Skeletal muscle cell (primary cell): ENCODE data around the gene XYLT1.
A peak's percentile ranks its signal among the peaks of the same experiment; 100 is the strongest.
"Not testable (repeated sequence)": the region's sequence is repeated elsewhere in the genome, so short reads cannot be mapped to it uniquely, and the experiment has no call there.

Experiments used
- DNase-seq: peaks from one replicate; pipeline ENCODE4 v3.0.0-alpha.2; 2010; ENCODE audit warnings: low read depth
- H3K4me3 ChIP-seq: 2 replicates; pipeline ENCODE4 v1.5.1; 2011; ENCODE audit warnings: low read depth, mild to moderate bottlenecking, control low read depth, low read length, moderate library complexity

XYLT1 gene

DNA sequence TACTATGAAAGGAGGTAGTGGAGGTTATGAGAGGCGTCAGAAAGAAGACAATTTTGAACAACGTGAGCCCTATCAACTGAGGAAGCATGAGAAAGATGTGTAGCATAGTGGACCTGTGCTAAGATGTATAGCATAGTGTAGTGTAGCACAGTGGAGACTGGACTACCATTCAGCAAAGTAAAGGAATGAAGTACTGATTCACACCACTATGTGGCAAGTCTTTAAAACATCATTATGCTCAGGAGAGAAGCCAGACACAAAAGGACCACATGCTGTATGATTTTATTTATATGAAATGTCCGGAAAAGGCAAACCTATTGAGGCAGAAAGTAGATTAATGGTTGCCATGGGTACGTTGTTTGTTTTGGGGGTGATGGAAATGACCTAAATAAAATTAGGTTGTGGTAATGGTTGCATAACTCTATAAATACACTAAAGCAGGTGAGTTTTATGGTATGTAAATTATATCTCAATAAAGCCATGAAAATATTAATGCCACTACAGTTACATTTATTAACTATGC is 20.4 kb upstream of the XYLT1 start:
- no peak for DNase-seq
- no peak overlapping the region for H3K4me3 ChIP-seq

DNA sequence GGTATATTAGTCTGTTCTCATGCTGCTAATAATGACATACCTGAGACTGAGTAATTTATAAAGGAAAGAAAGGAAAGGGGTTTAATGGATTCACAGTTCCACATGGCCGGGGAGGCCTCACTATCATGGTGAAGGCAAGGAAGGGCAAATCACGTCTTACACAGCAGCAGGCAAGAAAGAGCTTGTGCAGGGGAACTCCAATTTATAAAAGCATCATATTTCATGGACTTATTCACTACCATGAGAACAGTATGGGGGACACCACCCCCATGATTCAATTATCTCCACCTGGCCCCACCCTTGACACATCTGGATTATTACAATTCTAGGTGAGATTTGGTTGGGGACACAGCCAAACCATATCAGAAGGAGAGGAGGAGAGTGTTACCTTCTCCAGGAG is 17.7 kb upstream of the XYLT1 start:
- DNase-seq, result no peak
- no peak overlapping the region for H3K4me3 ChIP-seq

DNA sequence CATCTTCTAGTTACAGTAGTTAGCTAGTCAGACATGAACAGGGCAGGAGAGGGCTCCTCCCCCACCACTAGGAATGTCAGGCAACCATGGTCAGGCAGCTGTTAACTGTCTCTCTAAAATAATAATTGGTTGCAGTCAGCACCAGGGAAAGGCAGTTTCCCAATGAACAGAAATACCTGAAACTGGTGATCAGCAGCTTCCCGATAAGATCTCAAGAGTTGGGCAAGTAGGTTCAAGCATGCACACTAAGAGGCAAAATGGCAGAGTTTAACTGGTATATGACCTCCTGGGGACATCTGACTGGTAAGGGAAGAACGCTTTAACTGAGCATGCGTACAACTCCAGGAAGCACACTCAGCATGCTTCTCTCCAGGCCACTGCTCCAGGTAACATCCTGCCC is 12.6 kb upstream of the XYLT1 start:
- no peak overlapping the region for H3K4me3 ChIP-seq
- no peak for DNase-seq

DNA sequence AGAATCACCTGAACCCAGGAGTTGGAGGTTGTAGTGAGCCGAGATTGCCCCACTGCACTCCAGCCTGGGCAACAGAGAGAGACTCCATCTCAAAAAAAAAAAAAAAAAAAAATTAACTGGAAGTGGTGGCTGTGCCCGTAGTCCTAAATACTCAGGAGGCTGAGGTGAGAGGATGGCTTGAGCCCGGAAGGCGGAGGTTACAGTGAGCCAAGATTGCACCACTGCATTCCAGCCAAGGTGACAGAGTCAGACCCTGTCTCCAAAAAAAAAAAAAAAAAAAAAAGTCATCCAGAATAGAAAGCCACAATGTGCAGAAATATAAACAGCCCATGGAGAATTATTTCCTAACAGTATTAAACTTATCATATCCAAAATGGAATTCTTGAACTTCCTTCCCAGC is 11.6 kb upstream of the XYLT1 start:
- not testable (repeated sequence) for H3K4me3 ChIP-seq, DNase-seq

DNA sequence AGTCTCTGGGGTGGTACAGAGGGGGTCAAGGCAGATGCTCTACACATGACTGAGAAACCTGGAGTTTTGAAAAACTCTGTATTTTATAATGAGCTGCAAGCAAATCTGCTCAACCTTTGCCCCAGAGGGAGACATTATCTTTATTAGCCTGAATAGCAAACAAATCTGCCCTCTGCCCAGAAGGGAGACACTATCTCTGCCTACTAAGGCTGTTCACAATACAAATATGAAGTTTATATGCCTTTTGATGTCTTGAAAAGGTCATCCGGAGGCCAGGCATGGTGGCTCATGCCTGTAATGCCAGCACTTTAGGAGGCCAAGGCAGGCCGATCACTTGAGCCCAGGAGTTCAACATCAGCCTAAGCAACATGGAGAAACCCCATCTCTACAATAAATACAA is 11.0 kb upstream of the XYLT1 start:
- DNase-seq, result no peak
- no peak overlapping the region for H3K4me3 ChIP-seq

DNA sequence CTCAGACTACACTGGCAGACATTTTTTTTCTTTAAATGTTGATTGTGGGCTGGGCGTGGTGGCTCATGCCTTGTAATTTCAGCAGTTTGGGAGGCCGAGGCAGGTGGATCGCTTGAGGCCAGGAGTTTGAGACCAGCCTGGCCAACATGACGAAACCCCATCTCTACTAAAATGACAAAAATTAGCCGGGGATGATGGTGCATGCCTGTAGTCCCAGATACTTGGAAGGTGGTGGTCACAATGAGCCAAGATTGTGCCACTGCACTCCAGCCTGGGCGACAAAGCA is 6.4 kb upstream of the XYLT1 start:
- DNase-seq, H3K4me3 ChIP-seq: not testable (repeated sequence)

DNA sequence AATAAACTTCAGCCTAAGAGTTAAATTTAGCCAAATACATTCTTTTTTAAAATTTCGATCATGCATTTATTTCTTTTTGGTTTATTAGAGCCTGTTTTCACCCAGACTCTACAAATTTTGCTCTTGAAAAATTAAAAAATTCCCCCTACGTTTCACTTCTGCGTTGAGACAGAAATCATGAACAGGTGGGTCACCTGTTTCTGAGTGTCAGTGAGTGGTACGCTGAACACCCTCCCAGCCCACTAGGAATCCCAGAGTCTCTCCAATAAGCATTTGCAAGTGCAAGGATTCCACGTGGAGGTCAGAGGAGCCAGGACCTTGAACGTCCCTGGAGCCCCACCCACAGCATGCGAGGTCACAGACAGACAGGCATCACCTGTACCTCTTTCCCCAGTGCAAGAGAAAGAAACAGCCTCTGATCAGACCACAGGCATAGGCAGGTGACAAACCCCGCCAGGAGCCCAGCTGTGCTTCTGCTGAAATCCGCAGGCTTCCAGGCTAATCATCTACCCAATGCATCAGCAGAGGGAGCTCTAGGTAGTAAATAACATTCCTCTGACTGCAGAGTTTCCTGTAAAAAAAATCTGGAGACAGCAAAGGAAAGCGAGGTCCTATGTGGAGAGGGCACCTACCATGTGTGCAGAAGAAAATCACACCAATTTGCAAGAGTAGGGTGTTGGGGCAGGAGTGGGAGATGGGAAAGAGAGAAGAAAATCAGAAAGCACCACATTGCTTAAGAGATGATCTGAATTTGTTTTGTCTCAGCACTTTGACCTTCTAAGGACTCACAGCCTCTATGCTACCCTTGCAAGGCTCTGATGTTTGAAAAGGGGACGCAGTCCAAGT is 5.9 kb upstream of the XYLT1 start:
- H3K4me3 ChIP-seq, result no peak overlapping the region
- DNase-seq, result no peak

DNA sequence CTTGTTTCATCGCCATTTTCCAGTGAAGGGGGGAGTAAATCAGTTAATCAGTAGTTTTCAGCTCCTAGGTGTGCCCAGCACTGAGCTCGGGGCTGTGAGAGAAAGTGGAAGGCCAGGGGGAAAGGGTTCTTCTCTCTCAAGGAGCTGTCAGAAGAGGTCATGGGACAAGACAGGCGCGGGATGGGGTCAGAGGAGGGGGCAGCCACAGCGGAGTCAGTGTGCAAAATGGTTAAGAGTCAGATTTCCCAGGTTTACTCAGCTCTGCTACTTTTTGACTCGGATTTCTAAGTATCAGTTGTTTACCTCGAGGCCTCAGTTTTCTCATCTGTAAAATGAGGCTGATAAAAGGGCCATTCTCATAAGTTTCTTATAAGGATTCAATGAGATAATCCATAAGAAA is 4.3 kb upstream of the XYLT1 start:
- DNase-seq, result no peak
- H3K4me3 ChIP-seq, result no peak overlapping the region

DNA sequence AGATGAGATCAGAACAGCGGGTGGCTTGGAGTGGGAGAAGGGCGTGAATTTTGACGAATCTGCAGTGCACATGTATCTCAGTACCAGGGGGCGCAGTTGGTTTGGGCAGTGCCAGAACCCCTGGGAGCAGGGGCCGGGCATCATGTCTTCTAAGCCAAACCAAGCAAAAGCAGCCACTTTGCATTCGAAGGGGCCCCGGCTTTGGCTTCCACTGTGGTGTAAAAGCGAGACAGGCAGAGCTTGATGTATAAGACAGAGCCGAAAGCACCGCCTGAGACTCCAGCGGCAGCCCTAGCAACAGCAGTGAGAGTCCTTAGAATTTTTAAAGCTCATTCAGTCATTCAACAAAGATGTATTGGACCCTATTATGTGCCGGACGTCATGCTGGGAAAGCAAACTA is 3.8 kb upstream of the XYLT1 start:
- DNase-seq, result no peak
- no peak overlapping the region for H3K4me3 ChIP-seq

DNA sequence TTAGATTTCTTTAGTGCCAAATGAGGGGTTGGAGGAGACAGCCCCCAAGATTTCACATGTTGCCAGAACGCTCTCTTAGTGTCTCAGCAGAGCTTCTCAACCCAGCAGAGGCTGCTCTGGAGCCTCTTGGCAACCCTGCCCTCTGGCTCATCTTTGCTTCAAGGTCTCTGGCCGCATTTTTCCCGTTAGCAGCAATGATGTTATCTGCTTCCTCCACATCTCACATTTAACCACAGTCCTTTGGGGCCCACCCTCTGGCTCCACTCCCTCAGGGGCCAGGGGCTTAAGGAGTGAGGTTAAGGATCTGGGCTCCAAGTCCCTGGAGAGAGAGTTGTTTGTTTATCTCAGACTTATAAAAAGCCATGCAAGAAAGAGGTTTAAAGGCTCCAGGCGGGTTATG is 3.3 kb upstream of the XYLT1 start:
- H3K4me3 ChIP-seq, result no peak overlapping the region
- DNase-seq, result no peak

DNA sequence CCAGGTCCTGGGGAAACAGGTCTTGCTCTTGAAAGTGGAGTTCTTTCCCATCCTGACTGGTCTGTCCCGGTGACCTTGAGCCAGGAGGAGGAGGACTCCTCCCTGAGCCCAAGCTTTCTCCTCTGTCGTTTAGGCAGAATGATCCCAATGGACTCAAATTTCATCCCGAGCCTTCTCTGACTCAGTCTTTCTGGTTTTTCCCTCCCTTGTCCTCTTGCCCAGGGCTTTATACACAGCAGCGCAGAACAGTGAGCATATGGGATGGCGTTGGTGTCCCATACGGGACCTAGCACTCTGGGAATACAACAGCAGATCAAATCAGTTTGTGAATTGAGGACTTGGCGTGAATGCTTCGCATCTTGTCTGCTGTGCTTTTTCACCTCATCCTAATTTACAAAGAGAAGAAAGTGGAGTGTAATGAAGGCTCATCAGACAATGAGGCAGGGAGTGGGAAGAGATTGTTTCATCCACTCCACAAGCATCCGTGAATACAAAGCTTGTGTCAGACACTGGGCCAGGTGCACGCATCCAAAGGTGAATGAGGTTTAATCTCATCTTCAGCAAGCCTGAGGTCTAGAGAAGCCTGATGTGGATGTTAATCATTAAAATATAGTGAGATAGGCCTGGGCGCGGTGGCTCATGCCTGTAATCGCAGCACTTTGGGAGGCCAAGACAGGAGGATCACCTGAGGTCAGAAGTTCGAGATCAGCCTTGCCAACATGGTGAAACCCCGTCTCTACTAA is 1.1 kb upstream of the XYLT1 start:
- no peak for DNase-seq
- peak overlapping the region; percentile 91 for H3K4me3 ChIP-seq

DNA sequence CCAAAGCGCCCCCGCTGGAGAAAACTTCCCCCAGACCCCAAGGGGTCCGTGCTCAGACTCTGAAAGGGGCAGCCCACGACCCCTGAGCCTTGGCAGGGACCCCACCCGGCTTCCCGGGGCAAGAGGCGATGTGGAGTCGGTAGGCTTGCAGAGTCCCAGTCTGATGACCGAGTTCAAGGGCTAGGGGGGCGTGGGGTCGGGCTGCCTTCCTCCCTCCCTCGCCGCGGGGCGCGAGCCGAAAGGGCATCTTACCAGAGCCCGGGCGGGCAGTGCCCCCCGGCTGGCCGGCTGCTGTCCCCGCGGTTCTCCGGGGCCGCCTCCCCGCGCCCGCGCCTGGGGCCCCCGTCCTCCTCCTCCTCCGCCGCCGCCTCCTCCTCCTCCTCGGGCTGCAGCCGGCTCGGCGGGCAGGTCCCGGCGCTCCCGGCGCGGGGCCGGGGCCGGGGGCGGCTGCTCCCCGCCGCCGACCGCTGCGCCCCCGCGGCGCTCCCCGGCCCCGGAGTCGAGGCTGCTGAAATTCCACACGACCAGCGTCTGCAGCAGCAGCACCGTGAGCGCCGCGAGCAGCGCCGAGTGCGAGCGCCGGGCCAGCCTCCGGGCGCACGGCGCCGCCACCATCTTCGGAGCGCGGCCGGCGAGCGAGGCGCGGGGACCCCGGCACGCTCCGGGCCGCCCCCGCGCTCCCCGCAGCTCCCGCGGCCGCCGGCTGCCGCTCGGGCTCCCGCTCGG is 415 bp downstream of the XYLT1 start:
- peak overlapping the region; percentile 91 for H3K4me3 ChIP-seq
- no peak for DNase-seq

DNA sequence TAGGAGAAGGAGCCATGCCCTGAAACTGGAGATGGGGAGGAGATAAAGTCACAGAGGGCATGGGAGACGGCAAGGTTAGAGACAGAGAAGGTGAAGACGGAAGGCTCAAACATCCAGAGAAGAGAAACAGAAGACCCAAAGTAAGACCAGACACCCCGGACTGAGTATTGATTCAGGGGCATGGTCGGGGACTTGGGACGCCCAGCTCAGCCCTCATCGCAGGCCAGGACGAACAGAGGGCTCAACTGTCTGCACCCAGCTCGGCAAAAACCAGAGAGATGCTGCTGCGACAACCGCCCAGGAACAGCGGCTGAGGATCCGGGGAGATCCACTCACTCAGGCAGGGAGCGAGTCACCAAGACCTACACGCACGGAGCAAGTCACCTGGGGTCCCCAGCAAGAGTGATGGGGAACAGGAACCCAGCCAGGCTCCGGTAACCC is 999 bp downstream of the XYLT1 start:
- no peak for DNase-seq
- peak overlapping the region; percentile 91 for H3K4me3 ChIP-seq

DNA sequence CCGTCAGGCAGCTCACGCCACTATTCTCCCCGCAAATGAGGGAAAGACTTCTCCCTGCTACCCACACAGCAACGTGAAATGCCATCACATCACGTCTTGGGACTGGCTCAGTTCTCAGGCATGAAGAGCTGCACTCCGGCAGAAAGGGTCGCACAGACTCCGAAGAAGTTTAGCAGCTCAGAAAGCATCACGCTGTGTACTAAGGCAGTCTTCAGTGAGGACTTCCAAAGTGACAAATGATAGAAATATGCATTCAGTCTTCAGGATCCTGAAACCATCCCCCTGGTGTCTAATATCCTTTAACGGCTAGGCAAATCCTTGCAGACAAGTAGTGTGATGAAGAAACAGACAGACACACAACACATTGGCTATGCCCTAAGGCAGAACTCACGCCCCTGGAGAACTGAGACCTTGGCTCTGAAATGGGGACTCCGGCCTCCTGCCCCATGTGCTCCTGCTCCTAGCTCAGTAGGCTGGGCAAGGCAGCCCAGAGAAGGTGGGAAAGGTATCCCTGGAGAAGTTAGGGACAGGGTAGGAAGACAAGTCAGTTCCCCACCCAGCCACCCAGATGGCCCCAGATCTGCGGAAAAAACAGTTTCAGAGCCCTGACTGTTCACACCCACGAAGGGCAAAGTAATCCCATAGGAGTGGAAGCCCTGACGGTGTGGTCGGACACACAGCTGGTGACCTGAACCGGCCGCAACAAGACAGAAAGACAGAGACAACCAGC is 1.6 kb downstream of the XYLT1 start:
- DNase-seq, result peak; percentile 60
- peak overlapping the region; percentile 91 for H3K4me3 ChIP-seq

DNA sequence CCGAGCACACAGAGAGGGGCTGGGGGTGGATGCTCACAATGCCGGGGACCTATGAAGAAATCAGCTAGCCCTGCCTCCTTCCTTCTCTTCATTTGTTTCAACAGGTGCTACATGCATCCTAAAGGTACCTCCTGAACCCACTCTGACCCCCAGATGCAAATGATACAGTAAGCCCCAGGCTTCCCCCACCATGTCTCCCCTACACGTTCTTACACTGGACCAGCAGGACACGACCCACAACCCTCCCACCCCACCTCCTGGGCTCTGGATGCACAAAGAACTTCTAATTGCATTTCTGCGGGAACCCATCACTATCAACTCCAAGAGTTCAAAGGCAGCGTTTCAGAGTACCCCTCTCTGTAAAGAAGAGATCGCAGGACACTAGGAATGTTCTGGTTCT is 2.1 kb downstream of the XYLT1 start:
- H3K4me3 ChIP-seq, result peak overlapping the region; percentile 91
- DNase-seq, result no peak

DNA sequence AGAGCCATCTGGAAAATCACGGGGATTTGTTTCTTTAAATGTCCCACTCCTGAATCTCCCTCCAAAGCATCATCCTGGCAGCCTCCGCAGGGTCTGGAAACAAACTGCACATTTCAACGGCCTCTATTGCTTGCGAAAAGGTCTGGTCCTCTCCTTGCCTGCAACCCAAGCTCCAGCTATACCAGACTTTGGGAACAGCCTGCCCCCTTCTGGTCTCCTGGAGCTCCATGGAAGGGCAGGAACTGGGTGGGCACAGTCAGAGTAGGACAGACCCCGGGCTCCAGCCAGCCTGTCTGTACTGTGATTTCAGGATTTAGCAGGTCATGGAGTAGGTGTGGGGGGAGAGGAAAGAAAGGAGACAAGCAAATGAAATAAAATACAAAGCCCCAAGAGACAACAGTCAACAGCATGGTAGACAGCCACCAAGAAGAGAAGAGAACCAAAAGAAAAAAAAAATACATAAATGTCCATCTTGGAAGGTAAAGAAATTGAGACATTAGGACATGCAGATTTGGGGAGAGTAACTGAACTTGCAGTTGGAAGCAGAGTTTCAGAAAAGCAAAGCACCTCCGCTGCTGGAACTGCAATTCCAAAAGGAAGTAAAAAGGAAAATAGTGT is 2.7 kb downstream of the XYLT1 start:
- DNase-seq, result no peak
- H3K4me3 ChIP-seq, result peak overlapping the region; percentile 91

DNA sequence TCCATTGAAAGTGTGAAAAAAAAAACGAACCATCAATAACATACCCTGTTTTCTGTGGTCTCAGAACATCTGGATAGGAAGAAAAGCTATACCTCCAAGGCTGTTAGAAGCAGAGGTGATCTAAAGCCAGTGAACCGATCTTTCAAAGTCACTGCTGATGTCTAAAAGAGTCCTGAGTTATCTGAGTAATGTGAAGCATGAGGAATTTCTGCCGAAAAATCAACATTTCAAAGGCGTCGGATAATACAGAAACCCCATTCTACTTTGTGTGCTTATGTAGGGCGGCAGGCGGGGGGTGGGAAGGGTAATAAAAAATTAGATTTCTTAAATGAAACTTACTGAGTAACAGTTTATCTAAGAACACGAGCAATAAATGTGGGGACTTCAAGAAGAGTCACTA is 3.9 kb downstream of the XYLT1 start:
- H3K4me3 ChIP-seq, result no peak overlapping the region
- no peak for DNase-seq

DNA sequence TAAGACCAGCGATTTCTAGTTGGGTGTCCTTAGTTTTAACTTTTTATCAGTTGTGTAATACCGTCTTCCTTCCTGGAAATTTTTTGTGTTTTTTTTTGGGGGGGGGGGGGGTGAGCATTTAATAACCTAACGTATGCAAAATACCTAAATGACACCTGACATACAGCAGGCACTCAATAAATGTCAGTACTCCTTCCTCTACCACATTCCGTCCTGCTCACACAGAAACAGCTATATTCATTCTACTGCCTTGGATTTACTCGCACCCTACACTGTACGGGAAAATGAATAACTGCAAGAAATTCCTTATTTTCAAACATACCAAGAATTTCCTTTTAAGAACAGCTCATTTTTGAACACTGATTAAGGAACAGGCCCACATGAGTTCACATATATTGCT is 5.3 kb downstream of the XYLT1 start:
- H3K4me3 ChIP-seq, result no peak overlapping the region
- DNase-seq, result no peak

DNA sequence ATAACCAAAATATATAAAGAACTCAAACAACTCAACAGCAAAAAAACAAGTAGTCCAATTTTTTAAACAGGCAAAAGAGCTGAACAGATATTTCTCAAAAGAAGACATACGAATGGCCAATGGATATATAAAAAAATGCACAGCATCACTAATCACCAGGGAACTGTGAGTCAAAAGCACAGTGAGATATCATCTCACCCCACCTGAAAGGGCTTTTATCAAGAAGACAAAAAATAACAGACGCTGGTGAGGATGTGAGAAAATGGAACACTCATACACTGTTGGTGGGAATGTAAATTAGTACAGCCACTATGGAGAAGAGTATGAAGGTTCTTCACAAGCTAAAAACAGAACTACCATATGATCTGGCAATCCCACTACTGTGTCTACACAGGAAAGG is 7.4 kb downstream of the XYLT1 start:
- H3K4me3 ChIP-seq, result no peak overlapping the region
- no peak for DNase-seq
